Erythroblast (primary cell): ENCODE results near the gene PRMT1.

Source experiments
- GATA1 ChIP-seq: IDR thresholded peaks from 2 replicates; pipeline ENCODE4 v1.6.1; 2011; ENCODE audit warnings: low read depth, mild to moderate bottlenecking, control low read depth, low read length, moderate library complexity
- POLR2A ChIP-seq: IDR thresholded peaks from 2 replicates; pipeline ENCODE4 v1.6.1; 2011; ENCODE audit warnings: mild to moderate bottlenecking, low read length

GRCh38 chr19:49710372-49710951 lies 33.4 kb downstream of the PRMT1 start:
- no peak for TF ChIP-seq POLR2A
- no peak for TF ChIP-seq GATA1
